Testis (tissue), 3 donors: ENCODE results near the gene SCARF1. TPM values are rescaled to one million over a fixed set of nuclear protein-coding genes. Genes with fewer than 3 reads are reported as not detected.

Source experiments
- DNase-seq: peaks from one replicate; pipeline ENCODE4 v3.0.0-alpha.2; 2019
- H3K27ac ChIP-seq, 2 donors: fragments of 200-600 bp; sonication (generic); one replicate each; pipeline ENCODE4 v1.5.1; 2019
- H3K27me3 ChIP-seq: fragments of 200-600 bp; sonication (generic); one replicate; pipeline ENCODE4 v1.5.1; 2019
- H3K36me3 ChIP-seq: fragments of 200-600 bp; sonication (generic); one replicate; pipeline ENCODE4 v1.5.1; 2017; ENCODE audit warnings: low read depth; ENCODE audit errors: missing control alignments
- H3K4me1 ChIP-seq: fragments of 200-600 bp; sonication (generic); one replicate; pipeline ENCODE4 v1.5.1; 2019
- H3K4me3 ChIP-seq, 2 donors: fragments of 200-600 bp; sonication (generic); one replicate each; pipeline ENCODE4 v1.5.1; 2017 to 2019
- H3K9me3 ChIP-seq: fragments of 200-600 bp; sonication (generic); one replicate; pipeline ENCODE4 v1.5.1; 2017
- POLR2A ChIP-seq: fragments of 450-650 bp; IDR thresholded peaks from one replicate; pipeline ENCODE4 v1.6.1; 2017; ENCODE audit warnings: antibody characterized with exemption, mild to moderate bottlenecking, moderate library complexity
- WGBS, 2 donors: methylation state at CpG; one replicate each; pipeline ENCODE4 v1.1.5; 2018; 5-methylcytosine and 5-hydroxymethylcytosine counted together
- intact Hi-C: fragments of 100-400 bp; cut with DNase I; formaldehyde crosslinking; loops from one replicate; pipeline ENCODE4 v1.15.1; 2023; ENCODE audit warnings: low total_unique reads
- polyA plus RNA-seq: library from polyadenylated mRNA; stranded (reverse); fragments of 350-450 nt; fragmentation: Illumina TruSeq; extraction: RNeasy Lipid Tissue Mini Kit (QIAGEN cat#74804); gene quantifications from one replicate; pipeline ENCODE4 v1.2.3, GENCODE V29; 2014; ENCODE audit warnings: low read depth, low replicate concordance; ENCODE audit not compliant: insufficient read depth
- total RNA-seq, 2 donors: library from RNA; depleted of rRNA; stranded (reverse); fragments of >200 nt; gene quantifications; one replicate each; pipeline ENCODE4 v1.2.3, GENCODE V29; 2016
- TF ChIP-seq, protein P1 (sequence below), 3 experiments: fragments of 450-650 bp in 2 of 3; fragments of 200-600 bp in 1 of 3; sonication (generic) in 1 of 3; IDR thresholded peaks; one replicate each; pipeline ENCODE4 v1.5.1; 2016 to 2019; ENCODE audit warnings: antibody characterized with exemption in 3 of 3, mild to moderate bottlenecking in 2 of 3, moderate library complexity in 1 of 3

Gene SCARF1
- total and polyA plus RNA-seq, 3 donors from 2014 or later, result 4.7 to 11.6 (median 9.3) TPM

DNA sequence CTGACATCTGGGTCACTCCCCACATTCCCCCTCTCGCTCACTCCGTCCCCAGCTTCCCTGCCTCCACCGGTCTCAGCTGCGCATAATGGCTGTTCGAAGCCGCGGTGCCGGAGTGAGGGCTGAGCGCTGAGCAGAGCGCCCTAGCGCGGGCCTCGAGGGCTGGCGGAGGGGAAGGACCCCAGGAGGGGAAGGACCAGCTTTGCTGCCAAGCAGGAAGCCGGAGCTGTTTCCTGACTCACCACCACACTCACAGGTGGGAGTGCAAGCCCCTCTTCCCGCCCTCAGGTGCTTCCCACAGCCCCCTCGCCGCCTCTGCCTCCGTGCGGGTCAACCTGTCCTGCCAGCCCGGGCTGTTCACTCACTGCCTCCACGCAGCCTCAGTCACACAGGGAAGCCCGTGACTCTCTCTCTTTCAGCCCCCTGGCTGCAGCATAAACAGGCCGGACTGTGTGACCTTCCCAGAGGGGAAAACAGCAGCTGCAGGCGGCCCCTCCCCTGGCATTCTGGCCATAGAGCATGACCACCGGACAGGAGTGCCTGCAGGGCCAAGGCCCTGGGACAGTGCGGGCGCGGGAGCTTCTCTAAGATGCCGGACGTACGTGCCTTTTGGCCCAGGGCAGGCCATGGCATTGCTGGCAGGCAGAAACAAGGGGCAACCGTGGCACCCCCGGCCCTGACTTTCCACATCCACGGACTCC is 40.6 kb downstream of the SCARF1 start:
- Histone ChIP-seq H3K4me3 (no peak overlapping the region), H3K4me1 (peaks cover 9% of the 10 kb centered on the region), H3K36me3 (no peaks in the 10 kb centered on the region), H3K27ac (no peak overlapping the region), H3K9me3 (no peaks in the 10 kb centered on the region), H3K27me3 (no peaks in the 10 kb centered on the region)
- intact Hi-C loops, result no loop called here
- TF ChIP-seq, protein P1, sequence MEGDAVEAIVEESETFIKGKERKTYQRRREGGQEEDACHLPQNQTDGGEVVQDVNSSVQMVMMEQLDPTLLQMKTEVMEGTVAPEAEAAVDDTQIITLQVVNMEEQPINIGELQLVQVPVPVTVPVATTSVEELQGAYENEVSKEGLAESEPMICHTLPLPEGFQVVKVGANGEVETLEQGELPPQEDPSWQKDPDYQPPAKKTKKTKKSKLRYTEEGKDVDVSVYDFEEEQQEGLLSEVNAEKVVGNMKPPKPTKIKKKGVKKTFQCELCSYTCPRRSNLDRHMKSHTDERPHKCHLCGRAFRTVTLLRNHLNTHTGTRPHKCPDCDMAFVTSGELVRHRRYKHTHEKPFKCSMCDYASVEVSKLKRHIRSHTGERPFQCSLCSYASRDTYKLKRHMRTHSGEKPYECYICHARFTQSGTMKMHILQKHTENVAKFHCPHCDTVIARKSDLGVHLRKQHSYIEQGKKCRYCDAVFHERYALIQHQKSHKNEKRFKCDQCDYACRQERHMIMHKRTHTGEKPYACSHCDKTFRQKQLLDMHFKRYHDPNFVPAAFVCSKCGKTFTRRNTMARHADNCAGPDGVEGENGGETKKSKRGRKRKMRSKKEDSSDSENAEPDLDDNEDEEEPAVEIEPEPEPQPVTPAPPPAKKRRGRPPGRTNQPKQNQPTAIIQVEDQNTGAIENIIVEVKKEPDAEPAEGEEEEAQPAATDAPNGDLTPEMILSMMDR (IDR thresholded peaks at IDR 0.05), result no peak
- no peak for TF ChIP-seq POLR2A
- WGBS, 2 donors, result 49 to 55% methylated on average over 18 to 25 of the region's 35 CpGs
- DNase-seq, result peak; percentile 54

DNA sequence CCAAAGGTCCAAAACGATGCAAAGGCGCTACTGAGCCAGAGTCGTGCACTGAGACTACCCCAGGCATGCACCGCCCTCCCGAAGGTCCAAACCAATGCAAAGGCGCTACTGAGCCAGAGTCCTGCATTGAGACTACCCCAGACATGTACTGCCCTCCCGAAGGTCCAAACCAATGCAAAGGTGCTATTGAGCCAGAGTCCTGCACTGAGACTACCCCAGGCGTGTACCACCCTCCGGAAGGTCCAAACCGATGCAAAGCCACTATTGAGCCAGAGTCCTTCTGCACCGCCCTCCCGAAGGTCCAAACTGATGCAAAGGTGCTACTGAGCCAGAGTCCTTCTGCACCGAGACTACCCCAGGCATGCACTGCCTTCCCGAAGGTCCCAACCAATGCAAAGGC is 44.0 kb downstream of the SCARF1 start:
- no peak for DNase-seq
- Histone ChIP-seq H3K4me3 (no peak overlapping the region), H3K4me1 (peaks cover 9% of the 10 kb centered on the region), H3K9me3 (no peaks in the 10 kb centered on the region), H3K36me3 (no peaks in the 10 kb centered on the region), H3K27me3 (no peaks in the 10 kb centered on the region), H3K27ac (no peak overlapping the region)
- WGBS, 2 donors, result 94 to 96% methylated on average over 14 of the region's 14 CpGs
- no peak for TF ChIP-seq POLR2A
- TF ChIP-seq, protein P1 (IDR thresholded peaks at IDR 0.05), result no peak
- intact Hi-C loops, result no loop called here

DNA sequence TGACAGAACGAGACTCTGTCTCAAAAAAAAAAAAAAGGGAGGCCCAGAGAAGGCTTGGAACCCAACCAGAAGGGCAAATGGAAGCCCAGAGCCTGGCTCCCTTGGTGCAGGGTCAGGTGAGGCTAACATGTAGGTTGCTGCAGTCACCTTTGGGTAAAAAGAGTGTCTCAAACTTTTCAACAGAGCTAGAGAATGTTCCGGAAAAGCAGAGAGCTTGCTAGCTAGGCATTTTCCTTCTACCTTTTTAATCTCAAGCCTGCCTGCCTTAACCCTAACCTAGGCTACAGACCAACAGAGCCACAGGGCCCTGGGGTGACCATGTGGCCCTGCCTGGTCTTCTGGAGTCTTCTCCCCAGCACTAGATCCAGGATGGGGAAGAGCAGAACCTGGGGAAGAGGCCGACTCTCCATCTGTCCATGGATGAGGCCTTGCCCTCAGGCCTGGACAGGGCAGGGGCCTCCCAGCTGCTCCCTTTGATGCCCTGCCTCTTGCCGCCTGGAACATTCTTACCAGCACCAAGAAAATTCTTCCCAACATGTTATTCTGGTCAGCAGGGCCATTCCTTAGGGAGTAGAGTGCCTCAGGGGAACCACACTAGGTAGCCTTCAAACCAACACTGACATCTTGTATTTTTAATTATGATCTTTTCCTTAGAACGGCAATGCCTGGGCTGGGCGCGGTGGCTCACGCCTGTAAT is 47.0 kb downstream of the SCARF1 start:
- Histone ChIP-seq H3K4me3 (no peak overlapping the region), H3K27me3 (no peaks in the 10 kb centered on the region), H3K27ac (no peak overlapping the region), H3K9me3 (no peaks in the 10 kb centered on the region), H3K4me1 (no peaks in the 10 kb centered on the region), H3K36me3 (no peaks in the 10 kb centered on the region)
- intact Hi-C loops, result no loop called here
- TF ChIP-seq POLR2A, result no peak
- TF ChIP-seq, protein P1 (IDR thresholded peaks at IDR 0.05), result no peak
- WGBS, 2 donors, result 94 to 95% methylated on average over 8 of the region's 8 CpGs
- no peak for DNase-seq

DNA sequence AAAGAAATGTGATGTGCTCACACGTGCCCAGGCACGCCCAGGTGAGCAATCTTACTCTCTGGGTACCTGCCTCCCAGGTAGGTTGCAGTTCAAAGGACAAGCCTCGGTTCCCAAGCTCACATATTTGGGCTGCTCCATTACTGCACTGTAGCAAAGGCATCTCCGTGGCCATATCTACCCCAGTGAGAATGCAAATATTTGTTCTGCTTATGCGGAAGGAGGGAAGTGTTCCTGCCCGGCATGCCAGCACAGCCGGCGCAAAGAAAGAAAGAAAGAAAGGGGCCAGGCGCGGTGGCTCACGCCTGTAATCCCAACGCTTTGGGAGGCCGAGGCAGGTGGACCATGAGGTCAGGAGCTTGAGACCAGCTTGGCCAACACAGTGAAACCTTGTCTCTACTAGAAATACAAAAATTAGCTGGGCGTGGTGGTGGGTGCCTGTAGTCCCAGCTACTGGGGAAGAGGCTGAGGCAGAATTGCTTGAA is 47.6 kb downstream of the SCARF1 start:
- WGBS, 2 donors, result 84 to 95% methylated on average over 14 of the region's 14 CpGs
- intact Hi-C loops, result no loop called here
- Histone ChIP-seq H3K9me3 (no peaks in the 10 kb centered on the region), H3K27me3 (no peaks in the 10 kb centered on the region), H3K4me1 (peaks cover 5% of the 10 kb centered on the region), H3K36me3 (no peaks in the 10 kb centered on the region), H3K27ac (no peak overlapping the region), H3K4me3 (no peak overlapping the region)
- TF ChIP-seq, protein P1 (IDR thresholded peaks at IDR 0.05), result no peak
- DNase-seq, result no peak

DNA sequence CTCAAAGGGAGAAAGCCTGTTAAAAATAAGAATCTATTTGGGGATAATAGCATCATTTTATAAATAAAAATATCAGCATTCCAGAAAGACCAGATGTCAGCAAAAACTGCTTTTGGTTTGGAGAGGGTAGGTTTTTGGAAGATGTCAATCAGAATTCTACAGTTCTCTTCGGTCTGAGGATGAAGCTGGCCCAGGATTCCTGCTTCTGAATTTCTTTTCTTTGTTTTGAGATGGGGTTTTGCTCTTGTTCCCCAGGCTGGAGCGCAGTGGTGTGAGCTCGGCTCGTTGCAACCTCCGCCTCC is 52.0 kb downstream of the SCARF1 start:
- intact Hi-C loops, result no loop called here
- no peak overlapping the region for H3K27ac ChIP-seq
- 81 to 90% methylated on average over 5 of the region's 5 CpGs for WGBS, 2 donors

More for the DNA sequence above, 52.0 kb downstream of the SCARF1 start:
- DNase-seq, result no peak
- Histone ChIP-seq H3K36me3 (no peaks in the 10 kb centered on the region), H3K4me1 (peaks cover 5% of the 10 kb centered on the region), H3K27me3 (no peaks in the 10 kb centered on the region), H3K9me3 (no peaks in the 10 kb centered on the region), H3K4me3 (no peak overlapping the region)
- no peak for TF ChIP-seq POLR2A
- TF ChIP-seq, protein P1 (IDR thresholded peaks at IDR 0.05), result no peak
